Peyer's patch (tissue), 4 donors: ENCODE results near the gene TSEN54. TPM values are rescaled to one million over a fixed set of nuclear protein-coding genes. Genes with fewer than 3 reads are reported as not detected.

Experiments used
- DNase-seq, 3 donors: peaks; one replicate each; pipeline ENCODE4 v3.0.0-alpha.2; 2017 to 2019
- H3K27ac ChIP-seq, 4 donors: fragments of 200-600 bp; sonication (generic); one replicate each; pipeline ENCODE4 v1.5.1; 2016 to 2019
- H3K27me3 ChIP-seq, 2 donors: fragments of 200-600 bp; sonication (generic); one replicate each; pipeline ENCODE4 v1.5.1; 2019
- H3K36me3 ChIP-seq, 3 donors: fragments of 200-600 bp; sonication (generic); one replicate each; pipeline ENCODE4 v1.5.1; 2016 to 2019
- H3K4me1 ChIP-seq, 4 donors: fragments of 200-600 bp; sonication (generic); one replicate each; pipeline ENCODE4 v1.5.1; 2016 to 2019
- H3K4me3 ChIP-seq, 4 donors: fragments of 200-600 bp; sonication (generic); 1 replicate in 3 of 4; 2 replicates in 1 of 4; pipeline ENCODE4 v1.5.1; 2016 to 2019; ENCODE audit warnings: mild to moderate bottlenecking in 1 of 4
- H3K9me3 ChIP-seq, 4 donors: fragments of 200-600 bp; sonication (generic); one replicate each; pipeline ENCODE4 v1.5.1; 2016 to 2019; ENCODE audit warnings: mild to moderate bottlenecking in 1 of 4
- POLR2A ChIP-seq, 2 donors: fragments of 450-650 bp; IDR thresholded peaks; one replicate each; pipeline ENCODE4 v1.5.1; 2017; ENCODE audit warnings: antibody characterized with exemption in 2 of 2, mild to moderate bottlenecking in 2 of 2, moderate library complexity in 2 of 2
- total RNA-seq, 4 donors: library from RNA; depleted of rRNA; stranded (reverse); fragments of >200 nt; gene quantifications; one replicate each; pipeline ENCODE4 v1.1.0, GENCODE V29; 2016
- TF ChIP-seq, protein P1 (sequence below), 6 experiments: fragments of 450-650 bp in 4 of 6; fragments of 200-600 bp in 2 of 6; sonication (generic) in 1 of 6; IDR thresholded peaks; one replicate each; pipeline ENCODE4 v1.5.1; 2017 to 2019; ENCODE audit warnings: antibody characterized with exemption in 6 of 6, mild to moderate bottlenecking in 3 of 6, moderate library complexity in 1 of 6

The TSEN54 gene
- total RNA-seq, 4 donors from 2014 or later, result 47.9 to 89.5 (median 80.0) TPM

DNA sequence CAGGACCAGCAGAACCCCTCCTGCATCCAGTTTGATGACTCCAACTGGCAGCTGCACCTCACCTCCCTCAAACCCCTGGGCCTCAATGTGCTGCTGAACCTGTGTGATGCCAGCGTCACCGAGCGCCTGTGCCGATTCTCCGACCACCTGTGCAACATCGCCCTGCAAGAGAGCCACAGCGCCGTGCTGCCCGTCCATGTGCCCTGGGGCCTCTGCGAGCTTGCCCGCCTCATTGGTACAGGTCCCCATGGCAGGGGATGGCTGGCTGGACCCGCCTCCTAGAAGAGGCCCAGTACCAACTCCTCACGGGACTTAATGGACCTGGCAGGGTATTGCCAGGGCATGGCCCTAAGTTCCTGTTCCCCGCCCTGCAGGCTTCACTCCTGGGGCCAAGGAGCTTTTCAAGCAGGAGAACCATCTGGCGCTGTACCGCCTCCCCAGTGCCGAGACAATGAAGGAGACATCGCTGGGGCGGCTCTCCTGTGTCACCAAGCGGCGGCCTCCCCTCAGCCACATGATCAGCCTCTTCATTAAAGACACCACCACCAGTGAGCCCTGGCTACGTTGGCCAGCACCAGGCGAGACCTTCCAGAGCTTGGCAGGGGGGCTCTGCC is 23.7 kb upstream of the TSEN54 start:
- peaks cover 0 to 24% (median 5%) of the 10 kb centered on the region in 4 donors for H3K4me1 ChIP-seq
- no peaks in the 10 kb centered on the region for H3K27me3 ChIP-seq
- H3K4me3 ChIP-seq, result no peak overlapping the region
- H3K36me3 ChIP-seq, result peaks cover 0 to 70% (median 0%) of the 10 kb centered on the region in 3 donors
- no peak for DNase-seq
- H3K9me3 ChIP-seq, result no peaks in the 10 kb centered on the region
- H3K27ac ChIP-seq, result no peak overlapping the region
- TF ChIP-seq POLR2A (IDR thresholded peaks at IDR 0.05), result no peak
- TF ChIP-seq, protein P1, sequence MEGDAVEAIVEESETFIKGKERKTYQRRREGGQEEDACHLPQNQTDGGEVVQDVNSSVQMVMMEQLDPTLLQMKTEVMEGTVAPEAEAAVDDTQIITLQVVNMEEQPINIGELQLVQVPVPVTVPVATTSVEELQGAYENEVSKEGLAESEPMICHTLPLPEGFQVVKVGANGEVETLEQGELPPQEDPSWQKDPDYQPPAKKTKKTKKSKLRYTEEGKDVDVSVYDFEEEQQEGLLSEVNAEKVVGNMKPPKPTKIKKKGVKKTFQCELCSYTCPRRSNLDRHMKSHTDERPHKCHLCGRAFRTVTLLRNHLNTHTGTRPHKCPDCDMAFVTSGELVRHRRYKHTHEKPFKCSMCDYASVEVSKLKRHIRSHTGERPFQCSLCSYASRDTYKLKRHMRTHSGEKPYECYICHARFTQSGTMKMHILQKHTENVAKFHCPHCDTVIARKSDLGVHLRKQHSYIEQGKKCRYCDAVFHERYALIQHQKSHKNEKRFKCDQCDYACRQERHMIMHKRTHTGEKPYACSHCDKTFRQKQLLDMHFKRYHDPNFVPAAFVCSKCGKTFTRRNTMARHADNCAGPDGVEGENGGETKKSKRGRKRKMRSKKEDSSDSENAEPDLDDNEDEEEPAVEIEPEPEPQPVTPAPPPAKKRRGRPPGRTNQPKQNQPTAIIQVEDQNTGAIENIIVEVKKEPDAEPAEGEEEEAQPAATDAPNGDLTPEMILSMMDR (IDR thresholded peaks at IDR 0.05), result no peak

DNA sequence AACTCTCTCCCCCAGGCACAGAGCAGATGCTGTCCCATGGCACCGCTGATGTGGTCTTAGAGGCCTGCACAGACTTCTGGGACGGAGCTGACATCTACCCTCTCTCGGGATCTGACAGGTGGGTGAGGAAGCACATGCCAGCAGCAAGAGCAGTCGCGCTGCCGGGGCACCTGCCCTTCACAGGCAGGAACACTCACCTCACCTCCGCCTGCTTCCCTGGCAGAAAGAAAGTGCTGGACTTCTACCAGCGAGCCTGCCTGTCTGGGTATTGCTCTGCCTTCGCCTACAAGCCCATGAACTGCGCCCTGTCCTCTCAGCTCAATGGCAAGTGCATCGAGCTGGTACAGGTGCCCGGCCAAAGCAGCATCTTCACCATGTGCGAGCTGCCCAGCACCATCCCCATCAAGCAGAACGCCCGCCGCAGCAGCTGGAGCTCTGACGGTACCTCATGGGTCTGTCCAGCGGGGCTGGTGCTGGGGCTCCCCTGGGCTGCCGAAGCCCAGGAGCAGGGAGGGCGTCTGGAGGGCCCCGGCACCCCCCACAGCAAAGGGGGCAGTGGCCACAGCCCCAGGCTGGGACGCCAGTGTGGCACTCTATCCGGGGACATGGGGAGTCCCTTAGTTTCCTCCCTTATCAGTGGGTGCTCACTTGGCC is 22.7 kb upstream of the TSEN54 start:
- no peak for DNase-seq
- no peaks in the 10 kb centered on the region for H3K27me3 ChIP-seq
- peaks cover 0 to 79% (median 0%) of the 10 kb centered on the region in 3 donors for H3K36me3 ChIP-seq
- no peak overlapping the region for H3K4me3 ChIP-seq
- H3K9me3 ChIP-seq, result no peaks in the 10 kb centered on the region
- H3K27ac ChIP-seq, result no peak overlapping the region
- H3K4me1 ChIP-seq, result peaks cover 0 to 18% (median 0%) of the 10 kb centered on the region in 4 donors
- no peak for TF ChIP-seq POLR2A (IDR thresholded peaks at IDR 0.05)
- TF ChIP-seq, protein P1 (IDR thresholded peaks at IDR 0.05), result no peak

DNA sequence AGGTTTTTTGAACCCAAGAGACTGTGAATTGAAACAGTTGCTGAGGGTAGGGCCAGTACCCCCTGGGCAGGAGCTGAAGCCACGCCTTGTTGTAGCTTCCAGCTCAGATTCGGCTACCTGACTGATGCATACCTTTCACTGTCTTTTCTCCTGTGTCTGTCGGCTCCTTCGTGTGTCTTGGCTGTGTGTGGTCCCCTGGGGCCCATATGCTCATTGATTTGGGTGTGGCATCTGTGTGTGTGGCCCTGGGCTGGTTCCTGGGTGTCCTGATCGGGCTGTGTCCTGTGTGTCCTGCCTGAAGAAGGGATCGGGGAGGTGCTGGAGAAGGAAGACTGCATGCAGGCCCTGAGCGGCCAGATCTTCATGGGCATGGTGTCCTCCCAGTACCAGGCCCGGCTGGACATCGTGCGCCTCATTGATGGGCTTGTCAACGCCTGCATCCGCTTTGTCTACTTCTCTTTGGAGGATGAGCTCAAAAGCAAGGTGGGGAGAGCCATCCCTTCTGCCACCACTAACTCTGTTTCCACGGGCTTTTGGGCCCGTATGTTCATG is 21.9 kb upstream of the TSEN54 start:
- TF ChIP-seq, protein P1 (IDR thresholded peaks at IDR 0.05), result no peak
- TF ChIP-seq POLR2A (IDR thresholded peaks at IDR 0.05), result no peak
- H3K27ac ChIP-seq, result no peak overlapping the region
- DNase-seq, result no peak
- no peaks in the 10 kb centered on the region for H3K27me3 ChIP-seq
- H3K4me1 ChIP-seq, result peaks cover 0 to 17% (median 0%) of the 10 kb centered on the region in 4 donors
- no peak overlapping the region for H3K4me3 ChIP-seq
- H3K9me3 ChIP-seq, result no peaks in the 10 kb centered on the region
- peaks cover 0 to 87% (median 0%) of the 10 kb centered on the region in 3 donors for H3K36me3 ChIP-seq

DNA sequence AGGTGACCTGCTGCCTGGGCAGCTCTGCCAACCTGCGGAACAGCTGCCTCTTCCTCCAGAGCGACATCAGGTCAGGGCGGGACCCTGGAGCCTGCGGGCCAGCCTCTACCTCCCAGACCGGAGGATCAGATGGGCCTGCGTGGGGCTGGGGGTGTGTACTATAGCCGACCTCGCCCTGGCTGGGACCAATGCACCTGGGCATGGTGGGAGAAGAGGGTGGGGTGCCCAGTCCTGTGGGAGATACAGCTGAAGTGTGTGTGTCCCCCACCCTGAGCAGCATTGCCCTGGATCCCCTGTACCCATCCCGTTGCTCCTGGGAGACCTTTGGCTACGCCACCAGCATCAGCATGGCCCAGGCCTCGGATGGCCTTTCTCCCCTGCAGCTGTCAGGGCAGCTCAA is 20.3 kb upstream of the TSEN54 start:
- Histone ChIP-seq H3K4me1 (peaks cover 0 to under 1% (median 0%) of the 10 kb centered on the region in 4 donors), H3K27ac (no peak overlapping the region), H3K4me3 (no peak overlapping the region), H3K27me3 (no peaks in the 10 kb centered on the region), H3K9me3 (no peaks in the 10 kb centered on the region), H3K36me3 (peaks cover 0 to 96% (median 0%) of the 10 kb centered on the region in 3 donors)
- TF ChIP-seq POLR2A (IDR thresholded peaks at IDR 0.05), result no peak
- TF ChIP-seq, protein P1 (IDR thresholded peaks at IDR 0.05), result no peak
- no peak for DNase-seq

DNA sequence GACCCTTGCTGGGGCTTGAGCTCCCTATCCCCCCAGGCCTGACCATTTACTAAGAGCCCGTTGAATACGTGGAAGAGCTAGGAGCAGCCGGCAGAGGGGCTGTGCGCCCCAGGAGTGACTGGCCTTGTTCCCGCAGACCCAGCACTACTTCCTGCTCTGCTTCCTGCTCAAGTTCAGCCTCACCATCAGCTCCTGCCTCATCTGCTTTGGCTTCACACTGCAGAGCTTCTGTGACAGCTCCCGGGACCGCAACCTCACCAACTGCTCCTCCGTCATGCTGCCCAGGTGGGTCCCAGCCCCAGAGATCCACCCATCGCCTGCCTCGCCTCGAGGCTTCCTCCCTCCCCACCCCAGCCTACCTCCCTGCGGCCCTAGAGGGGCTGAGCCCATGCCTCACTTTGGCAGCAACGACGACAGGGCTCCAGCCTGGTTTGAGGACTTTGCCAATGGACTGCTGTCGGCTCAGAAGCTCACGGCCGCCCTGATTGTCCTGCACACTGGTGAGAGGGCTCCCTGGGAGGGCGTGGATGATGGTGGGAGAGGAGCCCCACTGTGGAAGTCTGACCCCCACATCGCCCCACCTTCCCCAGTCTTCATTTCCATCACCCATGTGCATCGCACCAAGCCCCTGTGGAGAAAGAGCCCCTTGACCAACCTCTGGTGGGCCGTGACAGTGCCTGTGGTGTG is 18.1 kb upstream of the TSEN54 start:
- Histone ChIP-seq H3K36me3 (peaks cover 0 to 83% (median 0%) of the 10 kb centered on the region in 3 donors), H3K4me1 (no peaks in the 10 kb centered on the region), H3K9me3 (no peaks in the 10 kb centered on the region), H3K27me3 (no peaks in the 10 kb centered on the region), H3K27ac (peak overlapping the region in 1 of 4 donors; percentile 7), H3K4me3 (no peak overlapping the region)
- TF ChIP-seq POLR2A (IDR thresholded peaks at IDR 0.05), result no peak
- TF ChIP-seq, protein P1 (IDR thresholded peaks at IDR 0.05), result no peak
- DNase-seq, result no peak
